ENCODE measurements around the gene LAMA3. TPM values are rescaled to one million over a fixed set of nuclear protein-coding genes. Genes with fewer than 3 reads are reported as not detected.

The LAMA3 gene
- total RNA-seq, 2 donors from 2014 or later = 0.58 to 1.3 TPM

DNA sequence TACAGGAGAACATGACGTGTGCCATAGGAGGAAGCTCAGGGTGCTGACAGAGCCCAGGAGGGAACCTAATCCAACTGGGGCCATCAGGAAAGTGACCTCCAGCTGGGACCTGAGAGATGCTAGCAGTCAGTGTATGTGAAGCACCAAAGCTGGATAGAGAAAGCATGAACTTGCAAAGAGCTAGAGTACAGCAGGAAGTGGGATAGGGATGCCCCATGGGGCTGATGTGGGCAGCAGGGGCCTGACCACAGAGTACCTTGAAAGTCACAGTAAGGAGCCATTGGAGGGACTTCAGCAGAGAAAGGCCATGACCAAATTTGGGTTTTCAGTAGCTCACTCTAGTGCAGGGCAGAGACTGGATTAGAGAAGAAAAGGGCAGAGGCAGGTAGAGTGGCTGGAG lies 233.7 kb downstream of the LAMA3 start:
- no peak overlapping the region for H3K9ac ChIP-seq (ENCODE audit: extremely low read depth, low read length, poor library complexity, severe bottlenecking)
- H3K27me3 ChIP-seq (ENCODE audit: control insufficient read depth, insufficient read depth, low read length, poor library complexity, severe bottlenecking) = no peaks in the 10 kb centered on the region
- TF ChIP-seq, protein P1, sequence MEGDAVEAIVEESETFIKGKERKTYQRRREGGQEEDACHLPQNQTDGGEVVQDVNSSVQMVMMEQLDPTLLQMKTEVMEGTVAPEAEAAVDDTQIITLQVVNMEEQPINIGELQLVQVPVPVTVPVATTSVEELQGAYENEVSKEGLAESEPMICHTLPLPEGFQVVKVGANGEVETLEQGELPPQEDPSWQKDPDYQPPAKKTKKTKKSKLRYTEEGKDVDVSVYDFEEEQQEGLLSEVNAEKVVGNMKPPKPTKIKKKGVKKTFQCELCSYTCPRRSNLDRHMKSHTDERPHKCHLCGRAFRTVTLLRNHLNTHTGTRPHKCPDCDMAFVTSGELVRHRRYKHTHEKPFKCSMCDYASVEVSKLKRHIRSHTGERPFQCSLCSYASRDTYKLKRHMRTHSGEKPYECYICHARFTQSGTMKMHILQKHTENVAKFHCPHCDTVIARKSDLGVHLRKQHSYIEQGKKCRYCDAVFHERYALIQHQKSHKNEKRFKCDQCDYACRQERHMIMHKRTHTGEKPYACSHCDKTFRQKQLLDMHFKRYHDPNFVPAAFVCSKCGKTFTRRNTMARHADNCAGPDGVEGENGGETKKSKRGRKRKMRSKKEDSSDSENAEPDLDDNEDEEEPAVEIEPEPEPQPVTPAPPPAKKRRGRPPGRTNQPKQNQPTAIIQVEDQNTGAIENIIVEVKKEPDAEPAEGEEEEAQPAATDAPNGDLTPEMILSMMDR (conservative IDR thresholded peaks at IDR 0.05) = no peak
- no peaks in the 10 kb centered on the region for H3K36me3 Mint-ChIP-seq (ENCODE audit: low read depth)
- no peak overlapping the region for H3K27ac Mint-ChIP-seq
- no peaks in the 10 kb centered on the region for H3K36me3 ChIP-seq (ENCODE audit: control insufficient read depth, insufficient read depth, low read length)
- no peaks in the 10 kb centered on the region for H3K27me3 Mint-ChIP-seq (ENCODE audit: insufficient read depth)
- DNase-seq = no peak
- H3K4me1 ChIP-seq (ENCODE audit: control insufficient read depth, insufficient read depth, low read length) = peaks cover 4% of the 10 kb centered on the region
- H3K4me3 Mint-ChIP-seq = no peak overlapping the region
- WGBS, 2 experiments (ENCODE audit: insufficient coverage in 1 of 2, insufficient read length in 1 of 2) = 38 to 46% methylated on average over 1 of the region's 1 CpG
- peaks cover 23% of the 10 kb centered on the region for H3K4me1 Mint-ChIP-seq
- H3K9me3 Mint-ChIP-seq = no peaks in the 10 kb centered on the region
- no peak overlapping the region for H3K4me3 ChIP-seq (ENCODE audit: low read length)
- H3K27ac ChIP-seq (ENCODE audit: low read depth, low read length) = no peak overlapping the region
- no peaks in the 10 kb centered on the region for H3K9me3 ChIP-seq (ENCODE audit: control insufficient read depth, low read length)

DNA sequence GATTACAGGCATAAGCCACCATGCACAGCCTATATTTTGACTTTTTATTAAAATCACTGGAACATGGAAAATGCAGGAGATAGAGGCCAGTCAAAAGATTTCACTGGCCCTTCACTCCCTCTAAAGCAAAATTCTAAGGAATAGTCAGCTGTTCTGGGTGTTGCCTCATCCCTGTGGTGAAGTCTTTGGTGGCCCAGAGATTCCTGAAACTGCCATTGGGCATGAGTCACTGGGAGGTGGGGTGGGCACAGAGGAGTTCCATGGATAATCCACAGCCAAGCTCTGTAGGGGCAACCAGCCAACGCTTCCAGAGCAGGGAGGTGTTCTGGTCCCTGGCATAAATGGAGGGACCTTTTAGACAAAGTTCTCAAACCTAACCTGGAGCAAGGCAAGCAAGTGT lies 235.6 kb downstream of the LAMA3 start:
- 83 to 93% methylated on average over 1 of the region's 1 CpG for WGBS, 2 experiments (ENCODE audit: insufficient coverage in 1 of 2, insufficient read length in 1 of 2)
- H3K4me1 Mint-ChIP-seq = peaks cover 19% of the 10 kb centered on the region
- no peak overlapping the region for H3K4me3 Mint-ChIP-seq
- Histone ChIP-seq H3K4me3 (ENCODE audit: low read length) (no peak overlapping the region), H3K36me3 (ENCODE audit: control insufficient read depth, insufficient read depth, low read length) (no peaks in the 10 kb centered on the region), H3K27me3 (ENCODE audit: control insufficient read depth, insufficient read depth, low read length, poor library complexity, severe bottlenecking) (no peaks in the 10 kb centered on the region), H3K9ac (ENCODE audit: extremely low read depth, low read length, poor library complexity, severe bottlenecking) (no peak overlapping the region), H3K9me3 (ENCODE audit: control insufficient read depth, low read length) (no peaks in the 10 kb centered on the region), H3K27ac (ENCODE audit: low read depth, low read length) (no peak overlapping the region), H3K4me1 (ENCODE audit: control insufficient read depth, insufficient read depth, low read length) (peaks cover 11% of the 10 kb centered on the region)
- H3K27ac Mint-ChIP-seq = no peak overlapping the region
- no peaks in the 10 kb centered on the region for H3K36me3 Mint-ChIP-seq (ENCODE audit: low read depth)
- TF ChIP-seq, protein P1 (conservative IDR thresholded peaks at IDR 0.05) = no peak
- no peak for DNase-seq
- H3K9me3 Mint-ChIP-seq = no peaks in the 10 kb centered on the region
- no peaks in the 10 kb centered on the region for H3K27me3 Mint-ChIP-seq (ENCODE audit: insufficient read depth)

DNA sequence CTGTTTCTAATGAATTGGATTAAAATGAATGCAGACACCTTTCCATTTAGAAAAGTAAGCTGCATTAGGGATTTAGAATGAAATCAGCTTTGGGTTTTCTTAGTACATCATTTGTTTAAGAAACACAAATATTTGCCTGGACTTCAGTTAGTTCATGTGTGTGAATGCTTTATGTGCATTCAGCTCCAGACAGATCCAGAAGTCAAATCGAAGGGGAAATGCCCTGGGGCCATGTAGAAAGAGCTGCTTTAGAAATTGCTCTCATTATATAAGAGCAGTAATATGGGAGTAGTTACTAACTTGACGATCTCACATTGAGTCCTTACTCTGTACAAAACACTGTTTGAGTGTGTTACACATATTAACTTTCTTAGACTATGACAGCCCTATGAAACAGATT lies 237.3 kb downstream of the LAMA3 start:
- Histone ChIP-seq H3K27me3 (ENCODE audit: control insufficient read depth, insufficient read depth, low read length, poor library complexity, severe bottlenecking) (no peaks in the 10 kb centered on the region), H3K4me1 (ENCODE audit: control insufficient read depth, insufficient read depth, low read length) (peaks cover 11% of the 10 kb centered on the region), H3K27ac (ENCODE audit: low read depth, low read length) (no peak overlapping the region), H3K4me3 (ENCODE audit: low read length) (no peak overlapping the region), H3K9me3 (ENCODE audit: control insufficient read depth, low read length) (no peaks in the 10 kb centered on the region), H3K36me3 (ENCODE audit: control insufficient read depth, insufficient read depth, low read length) (no peaks in the 10 kb centered on the region), H3K9ac (ENCODE audit: extremely low read depth, low read length, poor library complexity, severe bottlenecking) (no peak overlapping the region)
- Mint-ChIP-seq H3K36me3 (ENCODE audit: low read depth) (no peaks in the 10 kb centered on the region), H3K4me3 (no peak overlapping the region), H3K27me3 (ENCODE audit: insufficient read depth) (no peaks in the 10 kb centered on the region), H3K9me3 (no peaks in the 10 kb centered on the region), H3K4me1 (peaks cover 16% of the 10 kb centered on the region), H3K27ac (no peak overlapping the region)
- no peak for DNase-seq
- TF ChIP-seq, protein P1 (conservative IDR thresholded peaks at IDR 0.05) = no peak
- 94% methylated on average over 2 of the region's 2 CpGs; no CpG with 5 or more reads in 1 of the 2 experiments for WGBS, 2 experiments (ENCODE audit: insufficient coverage in 1 of 2, insufficient read length in 1 of 2)

Measured in endodermal cell (in vitro differentiated cells).